Astrocyte (in vitro differentiated cells and primary cell): ENCODE results near the gene LRP11. TPM values are rescaled to one million over a fixed set of nuclear protein-coding genes. Genes with fewer than 3 reads are reported as not detected.
A peak's percentile ranks its signal among the peaks of the same experiment; 100 is the strongest.

Source experiments
- DNase-seq: peaks from one replicate; pipeline ENCODE4 v3.0.0-alpha.2; 2010; ENCODE audit warnings: low read depth
- FAIRE-seq: peaks from 2 replicates; lab custom pipeline; 2011; peaks lifted over from hg19 to GRCh38; lab: Jason Lieb, UNC
- H2AFZ ChIP-seq: 2 replicates; pipeline ENCODE4 v1.6.0; 2012; ENCODE audit warnings: low read depth, low read length, inconsistent platforms
- H3K27ac ChIP-seq: 2 replicates; pipeline ENCODE4 v1.5.1; 2011; ENCODE audit warnings: low read depth, low read length, inconsistent platforms
- H3K27me3 ChIP-seq: 2 replicates; pipeline ENCODE4 v1.6.0; 2011; ENCODE audit warnings: low read length, inconsistent platforms; ENCODE audit not compliant: insufficient read depth
- H3K36me3 ChIP-seq: 2 replicates; pipeline ENCODE4 v1.5.1; 2011; ENCODE audit warnings: low read length, inconsistent platforms; ENCODE audit not compliant: insufficient read depth
- H3K4me1 ChIP-seq: 2 replicates; pipeline ENCODE4 v1.5.1; 2011; ENCODE audit warnings: low read length, inconsistent platforms; ENCODE audit not compliant: insufficient read depth
- H3K4me2 ChIP-seq: 2 replicates; pipeline ENCODE4 v1.6.0; 2012; ENCODE audit warnings: low read length, inconsistent platforms
- H3K4me3 ChIP-seq: 2 replicates; pipeline ENCODE4 v1.5.1; 2011; ENCODE audit warnings: low read depth, mild to moderate bottlenecking, low read length, inconsistent platforms; ENCODE audit not compliant: insufficient read depth
- H3K79me2 ChIP-seq: 2 replicates; pipeline ENCODE4 v1.6.0; 2012; ENCODE audit warnings: mild to moderate bottlenecking, low read length, inconsistent platforms; ENCODE audit not compliant: insufficient read depth
- H3K9ac ChIP-seq: 2 replicates; pipeline ENCODE4 v1.6.0; 2012; ENCODE audit warnings: mild to moderate bottlenecking, low read length, inconsistent platforms
- H3K9me3 ChIP-seq: 2 replicates; pipeline ENCODE4 v1.5.1; 2012; ENCODE audit warnings: low read depth, mild to moderate bottlenecking, low read length, inconsistent platforms; ENCODE audit not compliant: insufficient read depth
- H4K20me1 ChIP-seq: 2 replicates; pipeline ENCODE4 v1.6.0; 2012; ENCODE audit warnings: low read length, inconsistent platforms; ENCODE audit not compliant: insufficient read depth
- H3K27ac Mint-ChIP-seq: one replicate; pipeline ENCODE4 v1.8.0; 2021; ENCODE audit warnings: mild to moderate bottlenecking, mixed read lengths; ENCODE audit not compliant: unreplicated experiment
- H3K27me3 Mint-ChIP-seq: one replicate; pipeline ENCODE4 v1.8.0; 2021; ENCODE audit warnings: low read depth, mixed read lengths; ENCODE audit not compliant: unreplicated experiment
- H3K36me3 Mint-ChIP-seq: one replicate; pipeline ENCODE4 v1.8.0; 2021; ENCODE audit warnings: low read depth, mixed read lengths; ENCODE audit not compliant: unreplicated experiment
- H3K4me1 Mint-ChIP-seq: one replicate; pipeline ENCODE4 v1.8.0; 2021; ENCODE audit warnings: low read depth, mixed read lengths; ENCODE audit not compliant: unreplicated experiment
- H3K4me3 Mint-ChIP-seq: one replicate; pipeline ENCODE4 v1.8.0; 2021; ENCODE audit warnings: mild to moderate bottlenecking, moderate library complexity, mixed read lengths; ENCODE audit not compliant: unreplicated experiment
- H3K9me3 Mint-ChIP-seq: one replicate; pipeline ENCODE4 v1.8.0; 2021; ENCODE audit warnings: mild to moderate bottlenecking, mixed read lengths; ENCODE audit not compliant: unreplicated experiment
- EZH2 ChIP-seq: IDR thresholded peaks from 2 replicates; pipeline ENCODE4 v1.6.1; 2012; ENCODE audit warnings: mild to moderate bottlenecking, low read length, inconsistent platforms; ENCODE audit not compliant: insufficient read depth
- total RNA-seq: library from RNA; stranded (reverse); gene quantifications from 2 replicates; pipeline ENCODE4 v1.2.1, GENCODE V29; 2021
- TF ChIP-seq, protein P1 (sequence below): IDR thresholded peaks from 2 replicates; pipeline ENCODE4 v1.5.1; 2011; ENCODE audit warnings: low read depth, mild to moderate bottlenecking, inconsistent platforms, low read length, moderate library complexity; ENCODE audit not compliant: insufficient read depth

The LRP11 gene
- total RNA-seq, 1 donor from 2014 or later = 24.2 TPM

DNA sequence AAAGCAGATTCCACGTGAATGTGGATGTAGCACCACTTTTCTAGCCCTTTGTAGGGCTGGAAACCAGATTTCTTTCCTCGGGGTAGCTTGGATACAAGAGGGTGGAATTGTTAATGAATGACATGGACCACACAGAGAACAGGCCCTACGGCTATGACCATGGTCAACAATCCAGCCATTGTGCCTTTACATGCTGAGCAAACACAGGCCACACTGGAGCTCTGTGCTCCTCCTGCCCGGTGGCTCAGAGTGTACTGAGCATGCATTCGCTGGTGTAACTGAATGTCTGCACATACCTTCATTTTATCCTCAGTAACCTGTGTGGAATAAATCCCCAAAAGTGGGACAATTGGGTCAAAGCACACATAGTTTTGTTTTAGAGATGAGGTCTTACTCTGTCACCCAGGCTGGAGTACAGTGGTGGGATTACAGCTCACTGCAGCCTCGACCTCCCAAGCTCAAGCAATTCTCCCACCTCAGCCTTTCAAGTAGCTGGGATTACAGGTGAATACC is 32.8 kb downstream of the LRP11 start:
- Histone ChIP-seq H3K4me3 (no peak overlapping the region), H3K79me2 (no peaks in the 10 kb centered on the region), H2AFZ (no peak overlapping the region), H3K9ac (peak overlapping the region; percentile 6), H4K20me1 (peaks cover 6% of the 10 kb centered on the region), H3K27ac (no peak overlapping the region), H3K4me1 (no peaks in the 10 kb centered on the region), H3K27me3 (no peaks in the 10 kb centered on the region), H3K4me2 (peak overlapping the region; percentile 42), H3K36me3 (no peaks in the 10 kb centered on the region), H3K9me3 (no peaks in the 10 kb centered on the region)
- H3K9me3 Mint-ChIP-seq = no peaks in the 10 kb centered on the region
- H3K4me1 Mint-ChIP-seq = peaks cover 3% of the 10 kb centered on the region
- FAIRE-seq (no peak), DNase-seq (no peak)
- H3K36me3 Mint-ChIP-seq = no peaks in the 10 kb centered on the region
- no peak overlapping the region for H3K4me3 Mint-ChIP-seq
- H3K27me3 Mint-ChIP-seq = no peaks in the 10 kb centered on the region
- no peak overlapping the region for H3K27ac Mint-ChIP-seq
- TF ChIP-seq EZH2 = no peak
- TF ChIP-seq, protein P1, sequence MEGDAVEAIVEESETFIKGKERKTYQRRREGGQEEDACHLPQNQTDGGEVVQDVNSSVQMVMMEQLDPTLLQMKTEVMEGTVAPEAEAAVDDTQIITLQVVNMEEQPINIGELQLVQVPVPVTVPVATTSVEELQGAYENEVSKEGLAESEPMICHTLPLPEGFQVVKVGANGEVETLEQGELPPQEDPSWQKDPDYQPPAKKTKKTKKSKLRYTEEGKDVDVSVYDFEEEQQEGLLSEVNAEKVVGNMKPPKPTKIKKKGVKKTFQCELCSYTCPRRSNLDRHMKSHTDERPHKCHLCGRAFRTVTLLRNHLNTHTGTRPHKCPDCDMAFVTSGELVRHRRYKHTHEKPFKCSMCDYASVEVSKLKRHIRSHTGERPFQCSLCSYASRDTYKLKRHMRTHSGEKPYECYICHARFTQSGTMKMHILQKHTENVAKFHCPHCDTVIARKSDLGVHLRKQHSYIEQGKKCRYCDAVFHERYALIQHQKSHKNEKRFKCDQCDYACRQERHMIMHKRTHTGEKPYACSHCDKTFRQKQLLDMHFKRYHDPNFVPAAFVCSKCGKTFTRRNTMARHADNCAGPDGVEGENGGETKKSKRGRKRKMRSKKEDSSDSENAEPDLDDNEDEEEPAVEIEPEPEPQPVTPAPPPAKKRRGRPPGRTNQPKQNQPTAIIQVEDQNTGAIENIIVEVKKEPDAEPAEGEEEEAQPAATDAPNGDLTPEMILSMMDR = no peak

DNA sequence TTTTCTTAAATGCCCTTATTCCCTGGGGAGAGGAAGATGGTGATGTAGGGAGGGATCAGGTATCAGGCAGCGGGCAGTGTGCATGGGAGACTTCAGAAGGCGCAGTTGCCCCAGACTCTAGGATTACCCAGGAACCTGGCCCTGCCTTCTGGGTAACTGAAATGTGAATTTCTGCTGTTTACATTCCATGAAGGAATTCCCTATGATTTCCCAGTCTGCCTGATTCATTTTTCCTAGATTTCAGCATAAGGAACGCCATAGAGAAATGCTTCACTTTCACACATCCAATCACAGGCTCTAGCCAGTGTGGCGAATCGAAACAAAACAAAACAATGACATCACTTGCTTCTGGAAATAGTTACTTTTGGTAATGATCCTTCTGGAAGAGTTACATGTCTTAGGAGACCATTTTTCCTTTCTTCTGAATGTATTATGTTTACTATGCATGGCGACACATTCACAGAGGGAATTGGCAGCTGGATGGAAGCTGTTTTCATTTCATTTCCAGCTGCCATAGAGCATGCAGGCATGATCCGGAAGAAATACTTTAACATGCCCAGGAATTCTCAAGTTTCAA is 33.3 kb downstream of the LRP11 start:
- DNase-seq (peak; percentile 55), FAIRE-seq (peak; percentile 9)

More for the DNA sequence above, 33.3 kb downstream of the LRP11 start:
- H3K27me3 Mint-ChIP-seq = no peaks in the 10 kb centered on the region
- H3K4me1 Mint-ChIP-seq = peaks cover 3% of the 10 kb centered on the region
- H3K4me3 ChIP-seq = no peak overlapping the region
- H3K4me3 Mint-ChIP-seq = no peak overlapping the region
- no peaks in the 10 kb centered on the region for H3K9me3 Mint-ChIP-seq
- H3K4me2 ChIP-seq = peak overlapping the region; percentile 42
- no peak overlapping the region for H3K27ac Mint-ChIP-seq
- H3K36me3 ChIP-seq = no peaks in the 10 kb centered on the region
- H3K79me2 ChIP-seq = no peaks in the 10 kb centered on the region
- H3K9ac ChIP-seq = peak overlapping the region; percentile 6
- no peak overlapping the region for H3K27ac ChIP-seq
- H3K36me3 Mint-ChIP-seq = no peaks in the 10 kb centered on the region
- no peaks in the 10 kb centered on the region for H3K27me3 ChIP-seq
- no peak overlapping the region for H2AFZ ChIP-seq
- no peaks in the 10 kb centered on the region for H3K4me1 ChIP-seq
- peaks cover 6% of the 10 kb centered on the region for H4K20me1 ChIP-seq
- H3K9me3 ChIP-seq = no peaks in the 10 kb centered on the region
- no peak for TF ChIP-seq EZH2
- TF ChIP-seq, protein P1 = no peak
